Fibroblast of mammary gland (primary cell): Measurements from ENCODE around the gene MCM7.
A peak's percentile ranks its signal among the peaks of the same experiment; 100 is the strongest.

Source experiments
- DNase-seq: peaks from one replicate; pipeline ENCODE4 v3.0.0-alpha.2; 2010; ENCODE audit warnings: low read depth
- H3K4me3 ChIP-seq: 2 replicates; pipeline ENCODE4 v1.5.1; 2011; ENCODE audit warnings: low read depth, mild to moderate bottlenecking, low read length, moderate library complexity; ENCODE audit not compliant: control insufficient read depth
- CTCF ChIP-seq: conservative IDR thresholded peaks from 2 replicates; pipeline ENCODE4 v1.5.1; 2011; ENCODE audit warnings: low read depth, low read length, inconsistent platforms; ENCODE audit not compliant: control insufficient read depth, insufficient read depth

The MCM7 gene

GRCh38 chr7:100088621-100089457, 12.4 kb downstream of the MCM7 start, which contains the start of gene COPS6:
Gene COPS6 (plus strand): TSS chr7:100088969. CDS start chr7:100088991, 22 bp downstream.
- no peak for TF ChIP-seq CTCF
- peak; percentile 65 for DNase-seq
- peak within 1 kb of the TSS; percentile 87 for H3K4me3 ChIP-seq

GRCh38 chr7:100088095-100088620, 13.0 kb downstream of the MCM7 start:
- TF ChIP-seq CTCF: no peak
- H3K4me3 ChIP-seq: peak overlapping the region; percentile 87
- no peak for DNase-seq

- no peak overlapping the region for H3K4me3 ChIP-seq
- no peak for TF ChIP-seq CTCF
- peak; percentile 97 for DNase-seq
Observed at GRCh38 chr7:100087055-100087750, 14.0 kb downstream of the MCM7 start.

- TF ChIP-seq CTCF: no peak
- DNase-seq: no peak
- H3K4me3 ChIP-seq: no peak overlapping the region
Observed at GRCh38 chr7:100085515-100085914, 15.7 kb downstream of the MCM7 start.

- no peak overlapping the region for H3K4me3 ChIP-seq
- TF ChIP-seq CTCF: no peak
- no peak for DNase-seq
Observed at GRCh38 chr7:100082978-100083377, 18.2 kb downstream of the MCM7 start.

GRCh38 chr7:100081535-100082102, 19.6 kb downstream of the MCM7 start, which contains the start of gene ZNF3:
Gene ZNF3 (minus strand): TSS chr7:100081723. CDS start chr7:100077357, 4,366 bp downstream.
- peak; percentile 52 for TF ChIP-seq CTCF
- DNase-seq: peak; percentile 99
- H3K4me3 ChIP-seq: peak within 1 kb of the TSS; percentile 92
